ENCODE results near the gene CUBN.

DNA sequence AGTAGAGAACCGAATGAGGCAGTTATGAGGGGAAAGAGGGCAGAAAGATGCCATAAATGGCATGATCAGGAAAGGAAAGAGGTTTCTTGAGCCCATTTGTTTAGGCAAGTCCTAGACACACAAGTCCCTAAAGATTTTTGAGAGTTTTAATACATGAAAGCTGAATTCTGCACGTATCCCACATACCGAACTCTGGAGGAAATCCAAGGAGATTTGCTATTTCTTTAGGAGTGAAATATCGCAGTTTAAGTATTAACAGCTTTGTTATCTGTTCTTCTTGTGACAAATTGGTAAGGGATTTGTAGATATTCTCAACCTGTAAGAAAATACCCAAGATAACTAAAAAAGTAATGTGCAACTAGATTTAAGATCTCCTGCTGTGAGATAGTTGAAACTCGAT lies 23.7 kb upstream of the CUBN start:
- TF ChIP-seq ZNF747 (tag by site-specific recombination; IDR thresholded peaks at IDR 0.05) (no peak), ZNF510 (tag by site-specific recombination; IDR thresholded peaks at IDR 0.05; ENCODE audit: insufficient replicate concordance) (no peak), SP2 (tag by site-specific recombination; IDR thresholded peaks at IDR 0.05) (no peak), ZNF274 (IDR thresholded peaks at IDR 0.05; ENCODE audit: low read length) (no peak), ZNF274 (tag by site-specific recombination; IDR thresholded peaks at IDR 0.05; ENCODE audit: borderline replicate concordance) (no peak), ZBTB21 (tag by site-specific recombination; IDR thresholded peaks at IDR 0.05) (no peak), ZNF350 (tag by site-specific recombination; IDR thresholded peaks at IDR 0.05) (no peak), YY1 (tag by site-specific recombination; IDR thresholded peaks at IDR 0.05) (no peak)
- TF ChIP-seq, protein P1, sequence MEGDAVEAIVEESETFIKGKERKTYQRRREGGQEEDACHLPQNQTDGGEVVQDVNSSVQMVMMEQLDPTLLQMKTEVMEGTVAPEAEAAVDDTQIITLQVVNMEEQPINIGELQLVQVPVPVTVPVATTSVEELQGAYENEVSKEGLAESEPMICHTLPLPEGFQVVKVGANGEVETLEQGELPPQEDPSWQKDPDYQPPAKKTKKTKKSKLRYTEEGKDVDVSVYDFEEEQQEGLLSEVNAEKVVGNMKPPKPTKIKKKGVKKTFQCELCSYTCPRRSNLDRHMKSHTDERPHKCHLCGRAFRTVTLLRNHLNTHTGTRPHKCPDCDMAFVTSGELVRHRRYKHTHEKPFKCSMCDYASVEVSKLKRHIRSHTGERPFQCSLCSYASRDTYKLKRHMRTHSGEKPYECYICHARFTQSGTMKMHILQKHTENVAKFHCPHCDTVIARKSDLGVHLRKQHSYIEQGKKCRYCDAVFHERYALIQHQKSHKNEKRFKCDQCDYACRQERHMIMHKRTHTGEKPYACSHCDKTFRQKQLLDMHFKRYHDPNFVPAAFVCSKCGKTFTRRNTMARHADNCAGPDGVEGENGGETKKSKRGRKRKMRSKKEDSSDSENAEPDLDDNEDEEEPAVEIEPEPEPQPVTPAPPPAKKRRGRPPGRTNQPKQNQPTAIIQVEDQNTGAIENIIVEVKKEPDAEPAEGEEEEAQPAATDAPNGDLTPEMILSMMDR (tag by site-specific recombination; IDR thresholded peaks at IDR 0.05), result no peak
- TF ChIP-seq, protein P2, sequence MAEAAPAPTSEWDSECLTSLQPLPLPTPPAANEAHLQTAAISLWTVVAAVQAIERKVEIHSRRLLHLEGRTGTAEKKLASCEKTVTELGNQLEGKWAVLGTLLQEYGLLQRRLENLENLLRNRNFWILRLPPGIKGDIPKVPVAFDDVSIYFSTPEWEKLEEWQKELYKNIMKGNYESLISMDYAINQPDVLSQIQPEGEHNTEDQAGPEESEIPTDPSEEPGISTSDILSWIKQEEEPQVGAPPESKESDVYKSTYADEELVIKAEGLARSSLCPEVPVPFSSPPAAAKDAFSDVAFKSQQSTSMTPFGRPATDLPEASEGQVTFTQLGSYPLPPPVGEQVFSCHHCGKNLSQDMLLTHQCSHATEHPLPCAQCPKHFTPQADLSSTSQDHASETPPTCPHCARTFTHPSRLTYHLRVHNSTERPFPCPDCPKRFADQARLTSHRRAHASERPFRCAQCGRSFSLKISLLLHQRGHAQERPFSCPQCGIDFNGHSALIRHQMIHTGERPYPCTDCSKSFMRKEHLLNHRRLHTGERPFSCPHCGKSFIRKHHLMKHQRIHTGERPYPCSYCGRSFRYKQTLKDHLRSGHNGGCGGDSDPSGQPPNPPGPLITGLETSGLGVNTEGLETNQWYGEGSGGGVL (tag by site-specific recombination; IDR thresholded peaks at IDR 0.05), result no peak
- TF ChIP-seq, protein P3, sequence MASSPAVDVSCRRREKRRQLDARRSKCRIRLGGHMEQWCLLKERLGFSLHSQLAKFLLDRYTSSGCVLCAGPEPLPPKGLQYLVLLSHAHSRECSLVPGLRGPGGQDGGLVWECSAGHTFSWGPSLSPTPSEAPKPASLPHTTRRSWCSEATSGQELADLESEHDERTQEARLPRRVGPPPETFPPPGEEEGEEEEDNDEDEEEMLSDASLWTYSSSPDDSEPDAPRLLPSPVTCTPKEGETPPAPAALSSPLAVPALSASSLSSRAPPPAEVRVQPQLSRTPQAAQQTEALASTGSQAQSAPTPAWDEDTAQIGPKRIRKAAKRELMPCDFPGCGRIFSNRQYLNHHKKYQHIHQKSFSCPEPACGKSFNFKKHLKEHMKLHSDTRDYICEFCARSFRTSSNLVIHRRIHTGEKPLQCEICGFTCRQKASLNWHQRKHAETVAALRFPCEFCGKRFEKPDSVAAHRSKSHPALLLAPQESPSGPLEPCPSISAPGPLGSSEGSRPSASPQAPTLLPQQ (tag by site-specific recombination; IDR thresholded peaks at IDR 0.05), result no peak
- TF ChIP-seq, protein P4, sequence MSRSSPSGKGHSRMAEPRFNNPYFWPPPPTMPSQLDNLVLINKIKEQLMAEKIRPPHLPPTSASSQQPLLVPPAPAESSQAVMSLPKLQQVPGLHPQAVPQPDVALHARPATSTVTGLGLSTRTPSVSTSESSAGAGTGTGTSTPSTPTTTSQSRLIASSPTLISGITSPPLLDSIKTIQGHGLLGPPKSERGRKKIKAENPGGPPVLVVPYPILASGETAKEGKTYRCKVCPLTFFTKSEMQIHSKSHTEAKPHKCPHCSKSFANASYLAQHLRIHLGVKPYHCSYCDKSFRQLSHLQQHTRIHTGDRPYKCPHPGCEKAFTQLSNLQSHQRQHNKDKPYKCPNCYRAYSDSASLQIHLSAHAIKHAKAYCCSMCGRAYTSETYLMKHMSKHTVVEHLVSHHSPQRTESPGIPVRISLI (tag by site-specific recombination; IDR thresholded peaks at IDR 0.05), result no peak
